CD4-positive, alpha-beta T cell (primary cell): ENCODE results near the gene CSTF1. TPM values are rescaled to one million over a fixed set of nuclear protein-coding genes. Genes with fewer than 3 reads are reported as not detected.

Experiments
- ATAC-seq: fragments of 200-7000 bp; cut with Tn5 transposase; one replicate; pipeline ENCODE4 v1.10.0; 2022; ENCODE audit warnings: mild to moderate bottlenecking; ENCODE audit not compliant: poor library complexity
- CTCF ChIA-PET: fragments of 350-600 bp; sonication (Branson Sonifier 250); formaldehyde crosslinking; loops from one replicate; lab custom pipeline; 2021; ENCODE audit warnings: antibody characterized with exemption, inconsistent platforms; lab: Charles Lee
- POLR2A ChIA-PET: fragments of 350-600 bp; sonication (Branson Sonifier 250); formaldehyde crosslinking; loops from one replicate; lab custom pipeline; 2021; ENCODE audit warnings: antibody characterized with exemption, inconsistent platforms; lab: Charles Lee
- DNase-seq, 14 experiments: peaks; one replicate each; pipeline ENCODE4 v3.0.0-alpha.2; 2013 to 2020; ENCODE audit warnings: mixed read lengths in 2 of 14
- H3K27ac ChIP-seq, 2 donors: one replicate each; pipeline versions ENCODE4 v1.5.1 to v1.7.0; 2013; ENCODE audit warnings: low read length in 2 of 2, low read depth in 1 of 2, mild to moderate bottlenecking in 1 of 2
- H3K27me3 ChIP-seq, 2 experiments: 1 replicate in 1 of 2; 2 replicates in 1 of 2; pipeline versions ENCODE4 v1.6.1 to v1.7.0; 2013; ENCODE audit warnings: low read length in 2 of 2, control low read depth in 1 of 2, mild to moderate bottlenecking in 1 of 2, moderate library complexity in 1 of 2; ENCODE audit not compliant: insufficient read depth in 2 of 2, control insufficient read depth in 1 of 2
- H3K36me3 ChIP-seq: one replicate; pipeline ENCODE4 v1.6.1; 2013; ENCODE audit warnings: low read length, control low read depth; ENCODE audit not compliant: insufficient read depth
- H3K4me1 ChIP-seq: one replicate; pipeline ENCODE4 v1.6.1; 2013; ENCODE audit warnings: low read length, control low read depth; ENCODE audit not compliant: insufficient read depth
- H3K4me3 ChIP-seq: one replicate; pipeline ENCODE4 v1.5.1; 2013; ENCODE audit warnings: mild to moderate bottlenecking, low read length, moderate library complexity
- H3K9me3 ChIP-seq, 2 experiments: 1 replicate in 1 of 2; 2 replicates in 1 of 2; pipeline versions ENCODE4 v1.6.1 to v1.7.0; 2013; ENCODE audit warnings: low read length in 2 of 2, mild to moderate bottlenecking in 2 of 2, control low read depth in 1 of 2, moderate library complexity in 1 of 2; ENCODE audit not compliant: control insufficient read depth in 1 of 2, insufficient read depth in 1 of 2
- H3K27ac Mint-ChIP-seq: one replicate; pipeline ENCODE4 v1.8.0; 2020; ENCODE audit warnings: mixed read lengths
- H3K27me3 Mint-ChIP-seq: one replicate; pipeline ENCODE4 v1.8.0; 2021; ENCODE audit warnings: mixed read lengths
- H3K36me3 Mint-ChIP-seq: one replicate; pipeline ENCODE4 v1.8.0; 2021; ENCODE audit warnings: low read depth, mixed read lengths
- H3K4me1 Mint-ChIP-seq: one replicate; pipeline ENCODE4 v1.8.0; 2021; ENCODE audit warnings: low read depth, mixed read lengths
- H3K4me3 Mint-ChIP-seq: one replicate; pipeline ENCODE4 v1.8.0; 2020; ENCODE audit warnings: mild to moderate bottlenecking, mixed read lengths
- H3K9me3 Mint-ChIP-seq: one replicate; pipeline ENCODE4 v1.8.0; 2020; ENCODE audit warnings: mixed read lengths
- CTCF ChIP-seq: fragments of 200-600 bp; IDR thresholded peaks from one replicate; pipeline ENCODE4 v1.8.0; 2022; ENCODE audit warnings: antibody characterized with exemption, mild to moderate bottlenecking
- intact Hi-C, 2 experiments: fragments of 100-400 bp; cut with DNase I in 1 of 2; cut with micrococcal nuclease in 1 of 2; formaldehyde crosslinking; loops; one replicate each; pipeline versions ENCODE4 v1.15.1 to v1.9.0; 2023 to 2025; cut with DNase I, micrococcal nuclease
- total RNA-seq, 174 experiments: library from RNA in 2 of 174; stranded (reverse) in 2 of 174; gene quantifications; one replicate each; pipeline ENCODE4 v1.2.3 and lab custom pipeline; 2021 to 2026

The CSTF1 gene
- total RNA-seq, 2 experiments from 2014 or later: 20.7 to 21.8 TPM

- TF ChIP-seq CTCF: no peak
- ATAC-seq (no peak), DNase-seq (no peak)
- Mint-ChIP-seq H3K27me3 (no peaks in the 10 kb centered on the region), H3K27ac (peak overlapping the region; percentile 7), H3K36me3 (peaks cover 14% of the 10 kb centered on the region), H3K9me3 (no peaks in the 10 kb centered on the region), H3K4me1 (no peaks in the 10 kb centered on the region), H3K4me3 (no peak overlapping the region)
- H3K4me1 ChIP-seq: no peaks in the 10 kb centered on the region
- intact Hi-C loops: no loop called here
- no peaks in the 10 kb centered on the region for H3K27me3 ChIP-seq
- H3K4me3 ChIP-seq: no peak overlapping the region
- H3K9me3 ChIP-seq: no peaks in the 10 kb centered on the region
- ChIA-PET POLR2A (interaction anchor here (0.9 to 1.6 kb wide), 4 partner anchors 10 to 26 kb away, joined by 3 to 4 read pairs (median 4); partner anchors contain the start of genes AURKA and CSTF1), CTCF (no interaction called here)
- H3K36me3 ChIP-seq: peaks cover 5% of the 10 kb centered on the region
- H3K27ac ChIP-seq: no peak overlapping the region
Observed at GRCh38 chr20:56372850-56373249, 19.6 kb upstream of the CSTF1 start.

- ATAC-seq (peak; percentile 32), DNase-seq (peak in 3 of 14 experiments; percentile 22 to 55 (median 46))
- no peaks in the 10 kb centered on the region for H3K4me1 ChIP-seq
- H3K36me3 Mint-ChIP-seq: peaks cover 8% of the 10 kb centered on the region
- H3K4me1 Mint-ChIP-seq: no peaks in the 10 kb centered on the region
- H3K9me3 Mint-ChIP-seq: no peaks in the 10 kb centered on the region
- no peak overlapping the region for H3K27ac Mint-ChIP-seq
- no peaks in the 10 kb centered on the region for H3K27me3 ChIP-seq
- H3K9me3 ChIP-seq: no peaks in the 10 kb centered on the region
- no peak overlapping the region for H3K4me3 Mint-ChIP-seq
- H3K36me3 ChIP-seq: no peaks in the 10 kb centered on the region
- no peak overlapping the region for H3K27ac ChIP-seq
- TF ChIP-seq CTCF: no peak
- CTCF ChIA-PET: no interaction called here
- POLR2A ChIA-PET: no interaction called here
- no peaks in the 10 kb centered on the region for H3K27me3 Mint-ChIP-seq
- H3K4me3 ChIP-seq: no peak overlapping the region
- intact Hi-C loops: no loop called here
Observed at GRCh38 chr20:56373942-56374341, 18.5 kb upstream of the CSTF1 start.

GRCh38 chr20:56376331-56376730 lies 16.1 kb upstream of the CSTF1 start:
- Mint-ChIP-seq H3K36me3 (no peaks in the 10 kb centered on the region), H3K9me3 (no peaks in the 10 kb centered on the region), H3K4me1 (no peaks in the 10 kb centered on the region), H3K27ac (no peak overlapping the region), H3K27me3 (no peaks in the 10 kb centered on the region), H3K4me3 (no peak overlapping the region)
- Histone ChIP-seq H3K4me3 (no peak overlapping the region), H3K4me1 (no peaks in the 10 kb centered on the region), H3K9me3 (no peaks in the 10 kb centered on the region), H3K27me3 (no peaks in the 10 kb centered on the region), H3K27ac (no peak overlapping the region), H3K36me3 (no peaks in the 10 kb centered on the region)
- intact Hi-C loops: no loop called here
- DNase-seq (no peak), ATAC-seq (no peak)
- CTCF ChIA-PET: no interaction called here
- POLR2A ChIA-PET: interaction anchor here (1.2 kb wide), 1 partner anchor 16 kb away, joined by 4 read pairs; the partner anchor contains the start of genes AURKA and CSTF1
- TF ChIP-seq CTCF: no peak
